SK-N-SH (cell line): Measurements from ENCODE around the gene NIN.
"Not testable (repeated sequence)": the region's sequence is repeated elsewhere in the genome, so short reads cannot be mapped to it uniquely, and the experiment has no call there.

Experiments
- EP300 ChIP-seq, 2 experiments: IDR thresholded peaks; 2 replicates each; pipeline versions ENCODE4 v1.4.0 to v1.6.1; 2012; ENCODE audit warnings: borderline replicate concordance in 1 of 2, low read depth in 1 of 2, low read length in 1 of 2
- EZH2phosphoT487 ChIP-seq: fragments of 200-600 bp; sonication (generic); IDR thresholded peaks from 2 replicates; pipeline ENCODE4 v1.6.1; 2017; ENCODE audit warnings: low read depth, mixed run types, mild to moderate bottlenecking, antibody characterized with exemption, moderate library complexity, borderline replicate concordance
- GATA2 ChIP-seq: sonication (generic); formaldehyde crosslinking; IDR thresholded peaks from 2 replicates; pipeline ENCODE4 v1.5.0; 2020; ENCODE audit warnings: mild to moderate bottlenecking, missing genetic modification reagents
- JUND ChIP-seq: IDR thresholded peaks from 2 replicates; pipeline ENCODE4 v1.4.0; 2012
- MXI1 ChIP-seq: IDR thresholded peaks from 2 replicates; pipeline ENCODE4 v1.6.1; 2012; ENCODE audit warnings: mild to moderate bottlenecking, low read depth, low read length, improper control_type of control experiment
- POLR2AphosphoS5 ChIP-seq: IDR thresholded peaks from 2 replicates; pipeline ENCODE4 v1.6.1; 2012; ENCODE audit warnings: low read depth, low read length
- RAD21 ChIP-seq: IDR thresholded peaks from 2 replicates; pipeline ENCODE4 v1.6.1; 2012; ENCODE audit warnings: mild to moderate bottlenecking, low read length
- TAF1 ChIP-seq: IDR thresholded peaks from 2 replicates; pipeline ENCODE4 v1.6.1; 2012; ENCODE audit warnings: low read depth, mild to moderate bottlenecking, low read length, moderate library complexity, borderline replicate concordance
- TF ChIP-seq, protein P1 (sequence below): fragments of 200-600 bp; sonication (generic); IDR thresholded peaks from 2 replicates; pipeline ENCODE4 v1.6.1; 2017; ENCODE audit warnings: antibody characterized with exemption, mild to moderate bottlenecking, moderate library complexity
- TF ChIP-seq, protein P2 (sequence below): IDR thresholded peaks from 2 replicates; pipeline ENCODE4 v1.6.1; 2012; ENCODE audit warnings: mild to moderate bottlenecking, low read depth, low read length, moderate library complexity
- TF ChIP-seq, protein P3 (sequence below): IDR thresholded peaks from 2 replicates; pipeline ENCODE4 v1.4.0; 2012; ENCODE audit warnings: low read depth
- TF ChIP-seq, protein P4 (sequence below): IDR thresholded peaks from 2 replicates; pipeline ENCODE4; 2012
- TF ChIP-seq, protein P5 (sequence below): fragments of 150-350 bp; IDR thresholded peaks from 2 replicates; pipeline ENCODE4 v1.6.1; 2017; ENCODE audit warnings: antibody characterized with exemption, low read length, low read depth, borderline replicate concordance

DNA sequence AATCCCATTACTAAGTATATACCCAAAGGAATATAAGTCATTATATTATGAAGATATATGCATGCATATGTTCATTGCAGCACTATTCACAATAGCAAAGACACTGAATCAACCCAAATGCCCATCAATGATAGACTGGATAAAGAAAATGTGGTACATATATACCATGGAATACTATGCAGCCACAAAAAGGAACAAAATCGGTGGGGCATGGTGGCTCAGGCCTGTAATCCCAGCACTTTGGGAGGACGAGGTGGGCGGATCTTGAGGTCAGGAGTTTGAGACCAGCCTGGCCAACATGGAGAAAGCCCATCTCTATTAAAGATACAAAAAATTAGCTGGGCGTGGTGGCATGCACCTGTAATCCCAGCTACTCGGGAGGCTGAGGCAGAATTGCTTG is 15.4 kb downstream of the NIN start:
- TF ChIP-seq GATA2; TAF1; POLR2AphosphoS5; JUND; RAD21; EZH2phosphoT487; MXI1; EP300 (IDR thresholded peaks at IDR 0.05; ENCODE audit: borderline replicate concordance in 1 of 2, low read depth in 1 of 2, low read length in 1 of 2): not testable (repeated sequence)
- TF ChIP-seq, protein P1, sequence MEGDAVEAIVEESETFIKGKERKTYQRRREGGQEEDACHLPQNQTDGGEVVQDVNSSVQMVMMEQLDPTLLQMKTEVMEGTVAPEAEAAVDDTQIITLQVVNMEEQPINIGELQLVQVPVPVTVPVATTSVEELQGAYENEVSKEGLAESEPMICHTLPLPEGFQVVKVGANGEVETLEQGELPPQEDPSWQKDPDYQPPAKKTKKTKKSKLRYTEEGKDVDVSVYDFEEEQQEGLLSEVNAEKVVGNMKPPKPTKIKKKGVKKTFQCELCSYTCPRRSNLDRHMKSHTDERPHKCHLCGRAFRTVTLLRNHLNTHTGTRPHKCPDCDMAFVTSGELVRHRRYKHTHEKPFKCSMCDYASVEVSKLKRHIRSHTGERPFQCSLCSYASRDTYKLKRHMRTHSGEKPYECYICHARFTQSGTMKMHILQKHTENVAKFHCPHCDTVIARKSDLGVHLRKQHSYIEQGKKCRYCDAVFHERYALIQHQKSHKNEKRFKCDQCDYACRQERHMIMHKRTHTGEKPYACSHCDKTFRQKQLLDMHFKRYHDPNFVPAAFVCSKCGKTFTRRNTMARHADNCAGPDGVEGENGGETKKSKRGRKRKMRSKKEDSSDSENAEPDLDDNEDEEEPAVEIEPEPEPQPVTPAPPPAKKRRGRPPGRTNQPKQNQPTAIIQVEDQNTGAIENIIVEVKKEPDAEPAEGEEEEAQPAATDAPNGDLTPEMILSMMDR: not testable (repeated sequence)
- TF ChIP-seq, protein P2, sequence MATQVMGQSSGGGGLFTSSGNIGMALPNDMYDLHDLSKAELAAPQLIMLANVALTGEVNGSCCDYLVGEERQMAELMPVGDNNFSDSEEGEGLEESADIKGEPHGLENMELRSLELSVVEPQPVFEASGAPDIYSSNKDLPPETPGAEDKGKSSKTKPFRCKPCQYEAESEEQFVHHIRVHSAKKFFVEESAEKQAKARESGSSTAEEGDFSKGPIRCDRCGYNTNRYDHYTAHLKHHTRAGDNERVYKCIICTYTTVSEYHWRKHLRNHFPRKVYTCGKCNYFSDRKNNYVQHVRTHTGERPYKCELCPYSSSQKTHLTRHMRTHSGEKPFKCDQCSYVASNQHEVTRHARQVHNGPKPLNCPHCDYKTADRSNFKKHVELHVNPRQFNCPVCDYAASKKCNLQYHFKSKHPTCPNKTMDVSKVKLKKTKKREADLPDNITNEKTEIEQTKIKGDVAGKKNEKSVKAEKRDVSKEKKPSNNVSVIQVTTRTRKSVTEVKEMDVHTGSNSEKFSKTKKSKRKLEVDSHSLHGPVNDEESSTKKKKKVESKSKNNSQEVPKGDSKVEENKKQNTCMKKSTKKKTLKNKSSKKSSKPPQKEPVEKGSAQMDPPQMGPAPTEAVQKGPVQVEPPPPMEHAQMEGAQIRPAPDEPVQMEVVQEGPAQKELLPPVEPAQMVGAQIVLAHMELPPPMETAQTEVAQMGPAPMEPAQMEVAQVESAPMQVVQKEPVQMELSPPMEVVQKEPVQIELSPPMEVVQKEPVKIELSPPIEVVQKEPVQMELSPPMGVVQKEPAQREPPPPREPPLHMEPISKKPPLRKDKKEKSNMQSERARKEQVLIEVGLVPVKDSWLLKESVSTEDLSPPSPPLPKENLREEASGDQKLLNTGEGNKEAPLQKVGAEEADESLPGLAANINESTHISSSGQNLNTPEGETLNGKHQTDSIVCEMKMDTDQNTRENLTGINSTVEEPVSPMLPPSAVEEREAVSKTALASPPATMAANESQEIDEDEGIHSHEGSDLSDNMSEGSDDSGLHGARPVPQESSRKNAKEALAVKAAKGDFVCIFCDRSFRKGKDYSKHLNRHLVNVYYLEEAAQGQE: not testable (repeated sequence)
- TF ChIP-seq, protein P3, sequence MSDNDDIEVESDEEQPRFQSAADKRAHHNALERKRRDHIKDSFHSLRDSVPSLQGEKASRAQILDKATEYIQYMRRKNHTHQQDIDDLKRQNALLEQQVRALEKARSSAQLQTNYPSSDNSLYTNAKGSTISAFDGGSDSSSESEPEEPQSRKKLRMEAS: not testable (repeated sequence)
- TF ChIP-seq, protein P4, sequence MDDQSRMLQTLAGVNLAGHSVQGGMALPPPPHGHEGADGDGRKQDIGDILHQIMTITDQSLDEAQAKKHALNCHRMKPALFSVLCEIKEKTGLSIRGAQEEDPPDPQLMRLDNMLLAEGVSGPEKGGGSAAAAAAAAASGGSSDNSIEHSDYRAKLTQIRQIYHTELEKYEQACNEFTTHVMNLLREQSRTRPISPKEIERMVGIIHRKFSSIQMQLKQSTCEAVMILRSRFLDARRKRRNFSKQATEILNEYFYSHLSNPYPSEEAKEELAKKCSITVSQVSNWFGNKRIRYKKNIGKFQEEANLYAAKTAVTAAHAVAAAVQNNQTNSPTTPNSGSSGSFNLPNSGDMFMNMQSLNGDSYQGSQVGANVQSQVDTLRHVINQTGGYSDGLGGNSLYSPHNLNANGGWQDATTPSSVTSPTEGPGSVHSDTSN: not testable (repeated sequence)
- TF ChIP-seq, protein P5, sequence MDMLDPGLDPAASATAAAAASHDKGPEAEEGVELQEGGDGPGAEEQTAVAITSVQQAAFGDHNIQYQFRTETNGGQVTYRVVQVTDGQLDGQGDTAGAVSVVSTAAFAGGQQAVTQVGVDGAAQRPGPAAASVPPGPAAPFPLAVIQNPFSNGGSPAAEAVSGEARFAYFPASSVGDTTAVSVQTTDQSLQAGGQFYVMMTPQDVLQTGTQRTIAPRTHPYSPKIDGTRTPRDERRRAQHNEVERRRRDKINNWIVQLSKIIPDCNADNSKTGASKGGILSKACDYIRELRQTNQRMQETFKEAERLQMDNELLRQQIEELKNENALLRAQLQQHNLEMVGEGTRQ: not testable (repeated sequence)
